Neural cell (in vitro differentiated cells): ENCODE data around the gene NEURL3.
"Not testable (repeated sequence)": the region's sequence is repeated elsewhere in the genome, so short reads cannot be mapped to it uniquely, and the experiment has no call there.

ENCODE experiments used
- CTCF ChIP-seq: fragments of 450-650 bp; IDR thresholded peaks from 2 replicates; pipeline ENCODE4 v1.5.1; 2014; ENCODE audit warnings: antibody characterized with exemption, mild to moderate bottlenecking, moderate library complexity; ENCODE audit not compliant: poor library complexity, severe bottlenecking
- EP300 ChIP-seq: fragments of 450-650 bp; conservative IDR thresholded peaks from 2 replicates; pipeline ENCODE4 v1.6.1; 2014; ENCODE audit warnings: antibody characterized with exemption, mild to moderate bottlenecking, moderate library complexity; ENCODE audit not compliant: poor library complexity, severe bottlenecking
- EZH2 ChIP-seq: fragments of 200-600, 300-800 bp; shearing (Covaris generic), sonication (generic); IDR thresholded peaks from 2 replicates; pipeline ENCODE4 v1.6.1; 2014; ENCODE audit warnings: antibody characterized with exemption, low read length, borderline replicate concordance, mild to moderate bottlenecking; ENCODE audit not compliant: insufficient read depth, poor library complexity, severe bottlenecking
- MXI1 ChIP-seq: fragments of 450-650 bp; conservative IDR thresholded peaks from 2 replicates; pipeline ENCODE4 v1.6.1; 2014; ENCODE audit warnings: antibody characterized with exemption, mild to moderate bottlenecking; ENCODE audit not compliant: poor library complexity, severe bottlenecking
- POLR2AphosphoS5 ChIP-seq: IDR thresholded peaks from 2 replicates; pipeline ENCODE4 v1.6.1; 2012
- REST ChIP-seq: IDR thresholded peaks from 2 replicates; pipeline ENCODE4 v1.6.1; 2012; ENCODE audit warnings: borderline replicate concordance
- TAF1 ChIP-seq: IDR thresholded peaks from 2 replicates; pipeline ENCODE4 v1.6.1; 2012; ENCODE audit warnings: low read depth

GRCh38 chr2:96498611-96499010, 6.5 kb downstream of the NEURL3 start:
- TF ChIP-seq POLR2AphosphoS5, CTCF, TAF1, REST, EP300, EZH2, MXI1: not testable (repeated sequence)
